ENCODE data around the gene GHRH. TPM values are rescaled to one million over a fixed set of nuclear protein-coding genes. Genes with fewer than 3 reads are reported as not detected.

Gene GHRH
- total RNA-seq, 2 experiments from 2014 or later, result not detected

DNA sequence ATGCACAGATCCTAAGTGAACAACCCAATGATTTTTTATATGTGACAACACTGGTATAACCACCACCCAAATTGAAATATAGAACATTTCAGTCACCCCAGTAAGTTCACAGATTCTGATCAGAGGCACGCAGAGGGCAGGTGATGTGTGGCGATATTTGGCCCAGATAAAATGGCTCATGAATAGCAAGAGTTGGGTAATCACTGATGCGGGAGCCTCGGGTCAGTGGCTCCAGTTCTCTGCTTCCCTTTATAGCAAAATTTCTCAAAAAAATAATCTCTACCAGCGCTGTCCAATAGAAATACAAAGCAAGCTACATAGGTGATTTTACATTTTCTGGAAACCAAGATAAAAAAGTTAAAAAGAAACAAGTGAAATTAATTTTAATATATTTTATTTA, 14.9 kb downstream of the GHRH start:
- ChIA-PET POLR2A (no interaction called here), CTCF (no interaction called here)
- H3K4me1 Mint-ChIP-seq (ENCODE audit: low read depth), result no peaks in the 10 kb centered on the region
- H3K4me3 Mint-ChIP-seq, result no peak overlapping the region
- H3K27ac Mint-ChIP-seq, result no peak overlapping the region
- TF ChIP-seq, protein P1, sequence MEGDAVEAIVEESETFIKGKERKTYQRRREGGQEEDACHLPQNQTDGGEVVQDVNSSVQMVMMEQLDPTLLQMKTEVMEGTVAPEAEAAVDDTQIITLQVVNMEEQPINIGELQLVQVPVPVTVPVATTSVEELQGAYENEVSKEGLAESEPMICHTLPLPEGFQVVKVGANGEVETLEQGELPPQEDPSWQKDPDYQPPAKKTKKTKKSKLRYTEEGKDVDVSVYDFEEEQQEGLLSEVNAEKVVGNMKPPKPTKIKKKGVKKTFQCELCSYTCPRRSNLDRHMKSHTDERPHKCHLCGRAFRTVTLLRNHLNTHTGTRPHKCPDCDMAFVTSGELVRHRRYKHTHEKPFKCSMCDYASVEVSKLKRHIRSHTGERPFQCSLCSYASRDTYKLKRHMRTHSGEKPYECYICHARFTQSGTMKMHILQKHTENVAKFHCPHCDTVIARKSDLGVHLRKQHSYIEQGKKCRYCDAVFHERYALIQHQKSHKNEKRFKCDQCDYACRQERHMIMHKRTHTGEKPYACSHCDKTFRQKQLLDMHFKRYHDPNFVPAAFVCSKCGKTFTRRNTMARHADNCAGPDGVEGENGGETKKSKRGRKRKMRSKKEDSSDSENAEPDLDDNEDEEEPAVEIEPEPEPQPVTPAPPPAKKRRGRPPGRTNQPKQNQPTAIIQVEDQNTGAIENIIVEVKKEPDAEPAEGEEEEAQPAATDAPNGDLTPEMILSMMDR (IDR thresholded peaks at IDR 0.05), result no peak
- no peaks in the 10 kb centered on the region for H3K27me3 Mint-ChIP-seq
- no peak overlapping the region for H3K4me3 ChIP-seq (ENCODE audit: low read length)
- H3K4me1 ChIP-seq (ENCODE audit: insufficient read depth, low read length), result no peaks in the 10 kb centered on the region
- DNase-seq, result no peak
- intact Hi-C loops (cut with DNase I, micrococcal nuclease), result no loop called here
- H3K9me3 Mint-ChIP-seq, result no peaks in the 10 kb centered on the region
- H3K36me3 ChIP-seq (ENCODE audit: insufficient read depth, low read length), result peaks cover 26% of the 10 kb centered on the region
- no peak overlapping the region for H3K27ac ChIP-seq (ENCODE audit: low read depth in 1 of 2, low read length in 2 of 2)
- ATAC-seq (ENCODE audit: poor library complexity), result no peak
- H3K9me3 ChIP-seq (ENCODE audit: control insufficient read depth in 1 of 2, insufficient read depth in 1 of 2, low read length in 2 of 2), result no peaks in the 10 kb centered on the region
- no peaks in the 10 kb centered on the region for H3K27me3 ChIP-seq (ENCODE audit: control insufficient read depth in 1 of 2, insufficient read depth in 2 of 2, low read length in 2 of 2)
- H3K36me3 Mint-ChIP-seq (ENCODE audit: low read depth), result peaks cover 22% of the 10 kb centered on the region

DNA sequence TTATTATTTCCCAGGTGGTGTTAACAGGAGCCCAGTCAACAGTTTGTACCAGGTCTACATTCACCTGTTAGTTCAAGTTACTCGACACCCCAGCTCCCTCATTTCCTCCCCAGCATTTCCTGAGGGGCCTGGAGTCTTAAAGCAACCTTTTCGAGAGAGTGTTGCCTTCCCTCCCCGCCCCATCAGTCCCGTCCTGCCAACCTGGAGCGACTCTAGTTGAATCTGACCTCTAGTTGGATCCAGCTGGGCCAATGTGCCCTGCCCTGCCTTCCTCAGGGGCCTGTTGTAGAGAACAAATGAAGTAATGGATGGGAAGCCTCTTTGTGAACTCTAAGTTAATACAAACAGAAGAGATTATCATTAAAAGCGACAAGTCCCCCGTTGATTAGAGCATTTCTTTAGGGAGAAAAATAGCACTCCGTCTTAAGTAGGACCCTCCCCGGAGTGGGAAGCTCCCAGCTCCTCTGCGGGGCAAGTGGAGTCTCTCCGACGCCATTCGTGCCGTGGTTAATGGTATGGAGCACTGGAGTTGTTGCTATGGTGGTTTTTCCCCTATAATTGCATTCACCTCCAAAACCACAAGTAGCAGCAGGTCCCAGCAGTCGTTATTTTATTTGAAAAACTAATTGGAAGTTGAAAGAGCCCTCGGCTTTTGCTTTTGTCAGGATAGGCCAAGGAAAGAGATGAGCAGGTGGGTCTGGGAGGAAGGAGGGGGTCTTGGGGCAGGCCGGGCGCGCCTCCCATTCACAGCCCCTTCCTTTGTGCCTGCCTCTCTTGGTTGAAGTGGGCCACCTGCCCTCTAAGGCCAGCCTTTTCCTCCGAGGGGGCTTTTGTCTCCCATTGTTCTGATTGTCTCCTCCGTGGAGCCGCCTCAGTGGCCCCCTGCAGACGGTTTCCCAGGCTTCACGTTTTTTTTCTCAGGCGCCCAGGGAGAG, 16.1 kb downstream of the GHRH start:
- peaks cover 38% of the 10 kb centered on the region for H3K36me3 ChIP-seq (ENCODE audit: insufficient read depth, low read length)
- H3K27me3 ChIP-seq (ENCODE audit: control insufficient read depth in 1 of 2, insufficient read depth in 2 of 2, low read length in 2 of 2), result no peaks in the 10 kb centered on the region
- peaks cover 34% of the 10 kb centered on the region for H3K36me3 Mint-ChIP-seq (ENCODE audit: low read depth)
- H3K27me3 Mint-ChIP-seq, result no peaks in the 10 kb centered on the region
- H3K27ac ChIP-seq (ENCODE audit: low read depth in 1 of 2, low read length in 2 of 2), result no peak overlapping the region
- H3K27ac Mint-ChIP-seq, result peak overlapping the region; percentile 20
- no peaks in the 10 kb centered on the region for H3K4me1 Mint-ChIP-seq (ENCODE audit: low read depth)
- POLR2A ChIA-PET, result no interaction called here
- H3K4me3 Mint-ChIP-seq, result no peak overlapping the region
- no peaks in the 10 kb centered on the region for H3K4me1 ChIP-seq (ENCODE audit: insufficient read depth, low read length)
- no peak for DNase-seq
- TF ChIP-seq, protein P1 (IDR thresholded peaks at IDR 0.05), result no peak
- no peaks in the 10 kb centered on the region for H3K9me3 Mint-ChIP-seq
- no peak for ATAC-seq (ENCODE audit: poor library complexity)
- H3K4me3 ChIP-seq (ENCODE audit: low read length), result no peak overlapping the region
- no peaks in the 10 kb centered on the region for H3K9me3 ChIP-seq (ENCODE audit: control insufficient read depth in 1 of 2, insufficient read depth in 1 of 2, low read length in 2 of 2)
- CTCF ChIA-PET, result no interaction called here
- intact Hi-C loops (cut with DNase I, micrococcal nuclease), result no loop called here

- H3K4me3 Mint-ChIP-seq, result no peak overlapping the region
- no peaks in the 10 kb centered on the region for H3K27me3 ChIP-seq (ENCODE audit: control insufficient read depth in 1 of 2, insufficient read depth in 2 of 2, low read length in 2 of 2)
- POLR2A ChIA-PET, result no interaction called here
- DNase-seq (no peak), ATAC-seq (ENCODE audit: poor library complexity) (no peak)
- H3K27ac Mint-ChIP-seq, result no peak overlapping the region
- peaks cover 43% of the 10 kb centered on the region for H3K36me3 Mint-ChIP-seq (ENCODE audit: low read depth)
- H3K27ac ChIP-seq (ENCODE audit: low read depth in 1 of 2, low read length in 2 of 2), result no peak overlapping the region
- CTCF ChIA-PET, result no interaction called here
- TF ChIP-seq, protein P1 (IDR thresholded peaks at IDR 0.05), result no peak
- peaks cover 47% of the 10 kb centered on the region for H3K36me3 ChIP-seq (ENCODE audit: insufficient read depth, low read length)
- no peaks in the 10 kb centered on the region for H3K4me1 ChIP-seq (ENCODE audit: insufficient read depth, low read length)
- H3K27me3 Mint-ChIP-seq, result no peaks in the 10 kb centered on the region
- no peak overlapping the region for H3K4me3 ChIP-seq (ENCODE audit: low read length)
- intact Hi-C loops (cut with DNase I, micrococcal nuclease), result no loop called here
- no peaks in the 10 kb centered on the region for H3K9me3 Mint-ChIP-seq
- no peaks in the 10 kb centered on the region for H3K9me3 ChIP-seq (ENCODE audit: control insufficient read depth in 1 of 2, insufficient read depth in 1 of 2, low read length in 2 of 2)
- no peaks in the 10 kb centered on the region for H3K4me1 Mint-ChIP-seq (ENCODE audit: low read depth)
These were observed 17.0 kb downstream of the GHRH start for GRCh38 chr20:37244572-37244957.

Measured in CD4-positive, alpha-beta T cell (primary cell).